NT2/D1 (cell line): Measurements from ENCODE around the gene TNFRSF8.

Experiments used
- SUZ12 ChIP-seq: IDR thresholded peaks from 2 replicates; pipeline ENCODE4 v1.6.1; 2011; ENCODE audit not compliant: insufficient read length, insufficient read depth; ENCODE audit errors: extremely low read depth
- YY1 ChIP-seq: IDR thresholded peaks from 2 replicates; pipeline ENCODE4 v1.6.1; 2011; ENCODE audit not compliant: insufficient read length, insufficient read depth
- ZNF274 ChIP-seq: IDR thresholded peaks from 2 replicates; pipeline ENCODE4 v1.6.1; 2011; ENCODE audit warnings: mild to moderate bottlenecking, low read depth, low read length

DNA sequence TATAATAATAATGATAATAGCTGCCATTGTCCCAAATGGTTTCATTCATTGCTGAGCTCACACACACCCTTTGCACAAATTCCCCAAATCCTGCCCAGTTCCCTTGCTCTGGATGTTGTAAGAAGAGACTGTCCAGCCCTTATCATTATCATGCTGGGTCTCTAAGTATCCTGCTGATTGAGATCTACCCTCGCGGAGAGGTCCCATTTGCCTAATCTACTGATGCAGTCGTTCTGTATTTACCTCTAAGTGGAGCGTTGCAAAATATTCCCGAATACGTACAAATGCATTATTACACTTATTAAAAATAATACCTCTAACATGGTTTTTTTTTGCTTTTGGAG is 51.2 kb downstream of the TNFRSF8 start:
- no peak for TF ChIP-seq ZNF274
- no peak for TF ChIP-seq YY1
- TF ChIP-seq SUZ12, result no peak
